GM12872 (cell line): ENCODE measurements around the gene APBB1IP.

Experiments
- CTCF ChIP-seq: IDR thresholded peaks from 3 replicates; pipeline ENCODE4 v1.5.1; 2011; ENCODE audit warnings: low read depth, mild to moderate bottlenecking, low read length, moderate library complexity; ENCODE audit not compliant: insufficient read depth

The APBB1IP gene

GRCh38 chr10:26481914-26482550 lies 43.9 kb downstream of the APBB1IP start:
- no peak for TF ChIP-seq CTCF

GRCh38 chr10:26483554-26483953 lies 45.4 kb downstream of the APBB1IP start:
- no peak for TF ChIP-seq CTCF

GRCh38 chr10:26485150-26485941 lies 47.2 kb downstream of the APBB1IP start:
- TF ChIP-seq CTCF: no peak

GRCh38 chr10:26486304-26486703 lies 48.2 kb downstream of the APBB1IP start:
- no peak for TF ChIP-seq CTCF

GRCh38 chr10:26486990-26487850 lies 49.1 kb downstream of the APBB1IP start:
- no peak for TF ChIP-seq CTCF

- no peak for TF ChIP-seq CTCF
Measured at GRCh38 chr10:26488344-26488743, 50.2 kb downstream of the APBB1IP start.

GRCh38 chr10:26489081-26489480 lies 50.9 kb downstream of the APBB1IP start:
- no peak for TF ChIP-seq CTCF
